M059J (cell line): ENCODE data around the gene TALDO1. TPM values are rescaled to one million over a fixed set of nuclear protein-coding genes. Genes with fewer than 3 reads are reported as not detected.

Experiments used
- DNase-seq: peaks from one replicate; pipeline ENCODE4 v3.0.0-alpha.2; 2012; ENCODE audit warnings: low read depth
- total RNA-seq: library from RNA; depleted of rRNA; stranded (reverse); fragments of >200 nt; shearing (Covaris generic); gene quantifications from 2 replicates; pipeline ENCODE4 v1.2.3, GENCODE V29; 2014

Gene TALDO1
- total RNA-seq, 1 experiment from 2014 or later: 252 TPM

DNA sequence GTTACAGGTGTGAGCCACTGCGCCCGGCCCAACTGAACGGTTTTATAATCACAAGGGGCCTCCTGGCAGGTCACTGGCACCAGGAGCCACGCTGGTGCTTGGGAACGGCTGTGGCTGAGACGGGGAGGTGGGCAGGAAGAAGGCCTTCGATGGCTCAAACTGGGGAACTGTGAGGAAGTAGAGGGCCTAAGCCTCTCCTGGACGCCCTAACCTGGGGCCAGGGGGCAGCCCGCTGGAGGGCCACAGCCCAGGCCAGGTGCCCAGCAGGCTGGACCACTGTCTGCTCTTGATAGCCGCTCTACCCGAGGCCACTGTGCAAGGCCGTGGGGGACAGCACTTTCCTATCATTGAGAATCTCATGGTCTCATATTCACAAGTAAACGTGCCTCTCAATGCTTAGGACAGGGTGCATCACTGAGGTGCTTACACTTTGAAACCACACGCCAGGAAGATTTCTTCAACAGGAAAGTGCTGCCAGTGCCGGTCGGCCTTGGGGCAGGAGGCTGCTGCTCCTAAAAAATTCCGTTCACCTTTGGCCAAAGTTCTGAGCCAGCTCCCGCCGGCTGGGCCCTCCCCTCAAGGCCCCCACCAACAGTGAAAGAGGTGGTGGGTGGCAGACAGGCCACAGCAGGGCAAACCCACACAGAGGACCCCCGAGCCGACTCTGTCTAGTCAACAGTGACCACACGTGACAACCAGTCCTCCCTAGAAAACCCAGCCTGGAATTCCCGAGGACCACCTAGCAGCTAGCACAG, 22.8 kb downstream of the TALDO1 start:
- no peak for DNase-seq

DNA sequence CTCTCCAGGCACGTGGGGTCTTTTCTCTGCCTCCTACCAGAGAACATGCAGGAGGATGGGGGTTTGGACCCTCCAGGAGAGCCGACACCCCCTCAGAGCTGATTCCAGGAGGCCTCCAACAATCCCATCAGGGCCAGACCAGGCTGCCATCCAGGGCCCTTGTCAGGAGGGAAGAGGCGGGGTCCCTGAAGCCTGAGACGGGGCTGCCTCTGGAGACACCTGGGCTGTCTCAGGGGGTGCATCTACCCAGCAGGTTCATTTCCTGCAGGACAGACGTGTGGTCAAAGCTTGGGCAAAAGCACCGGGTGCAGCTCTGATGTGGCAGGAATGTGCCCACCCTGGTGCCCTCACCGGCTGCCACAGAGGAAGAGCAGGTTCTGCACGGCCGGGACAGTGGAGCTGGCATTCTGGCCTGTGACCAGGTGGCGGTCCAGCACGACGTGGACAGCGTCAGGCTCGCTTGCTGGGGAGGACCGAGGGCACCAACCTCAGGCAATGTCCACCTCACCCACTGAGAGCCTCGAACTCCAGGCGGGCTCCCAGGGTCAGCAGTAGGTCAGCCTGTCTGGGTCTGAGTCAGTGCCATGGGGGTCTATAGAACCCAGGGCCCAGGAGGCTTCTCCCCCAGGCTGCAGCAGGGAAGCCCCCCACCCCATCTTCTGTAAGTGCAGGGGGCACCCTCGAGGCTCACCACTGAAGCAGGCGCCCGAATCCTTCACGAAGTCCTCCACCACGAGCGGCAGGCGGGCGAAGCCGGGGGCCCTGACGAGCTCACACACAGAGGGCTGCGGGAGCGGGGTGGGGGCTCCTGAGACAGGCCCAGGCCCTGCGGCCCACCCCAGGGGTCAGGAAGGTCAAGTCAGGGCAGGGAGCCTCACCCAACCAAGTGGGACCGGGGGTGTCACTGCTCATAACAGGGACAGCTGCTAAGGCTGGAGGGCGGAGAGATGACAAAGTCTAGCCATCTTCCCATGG, 23.7 kb downstream of the TALDO1 start:
- DNase-seq: no peak

DNA sequence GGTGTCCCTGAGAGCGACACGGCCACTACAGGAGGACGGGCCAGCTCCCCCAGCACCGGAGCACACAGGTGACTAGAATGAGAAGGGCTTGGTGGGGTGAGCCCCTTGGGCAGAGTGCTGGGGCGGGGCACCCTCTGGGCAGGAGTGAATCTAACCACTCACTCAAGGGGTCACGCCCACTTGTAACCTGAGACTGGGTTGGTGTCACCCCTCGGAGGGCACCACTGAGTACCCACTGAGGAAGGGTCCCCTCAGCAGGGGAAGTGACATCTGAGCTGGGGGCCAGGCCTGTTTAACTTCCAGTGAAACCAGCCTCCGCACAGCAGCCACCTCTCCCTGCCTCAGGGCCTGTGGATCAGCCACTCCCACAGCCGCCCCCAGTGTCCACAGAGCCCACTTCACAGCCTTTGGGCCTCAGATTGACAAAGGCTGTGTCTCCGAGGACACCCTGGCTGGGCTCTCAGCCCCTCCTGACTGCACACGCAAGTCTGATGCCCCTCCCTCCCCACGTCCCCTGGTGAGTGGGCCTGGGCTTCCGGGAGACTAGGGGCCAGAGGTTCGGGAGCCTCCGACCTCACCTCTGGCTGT, 24.4 kb downstream of the TALDO1 start:
- DNase-seq: no peak

DNA sequence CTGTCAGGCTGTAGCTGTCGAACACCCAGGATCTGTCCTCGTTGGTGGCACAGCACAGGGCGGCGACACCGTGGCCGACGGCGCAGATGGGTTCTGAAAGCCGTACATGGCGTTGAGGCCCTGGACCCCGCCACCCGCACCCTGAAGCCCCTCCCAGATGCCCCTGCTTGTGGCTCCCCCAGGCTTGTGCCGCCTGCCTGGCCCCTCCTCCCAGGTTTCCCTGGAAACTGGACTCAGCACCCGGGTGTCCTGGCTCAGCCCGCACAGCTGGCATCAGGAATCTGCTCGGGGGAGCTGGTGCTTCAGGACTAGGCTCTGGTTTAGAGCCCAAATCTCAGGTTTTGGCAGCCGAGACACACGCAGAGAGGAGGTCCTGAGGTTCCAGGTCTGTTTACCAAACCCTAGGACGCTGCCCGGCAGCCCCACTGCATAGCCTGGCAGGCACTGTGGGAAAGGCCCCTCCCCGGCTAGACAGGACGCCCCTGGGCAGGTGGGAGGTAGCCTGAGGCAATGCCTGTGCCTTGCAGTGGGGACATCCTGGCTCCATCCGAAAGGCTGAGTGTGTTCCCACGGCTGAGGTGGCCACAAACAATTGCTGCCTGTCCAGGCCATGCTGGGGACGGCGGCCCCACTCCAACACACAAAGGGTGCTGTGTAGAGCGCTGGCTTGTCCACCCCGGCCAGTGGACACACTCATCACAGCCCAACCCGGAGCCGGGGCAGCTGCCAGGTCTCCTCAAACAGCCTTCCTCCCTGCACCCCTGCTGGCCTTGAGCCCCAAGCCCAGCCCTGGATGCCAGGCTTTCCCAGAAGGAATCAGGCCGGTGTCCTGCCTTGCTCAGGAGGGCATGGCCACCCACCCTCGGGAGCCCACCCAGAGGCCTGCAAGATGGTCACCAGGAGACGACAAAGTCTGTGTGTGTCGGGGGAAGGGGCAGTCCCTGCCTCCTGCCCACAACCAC, 25.4 kb downstream of the TALDO1 start:
- no peak for DNase-seq

DNA sequence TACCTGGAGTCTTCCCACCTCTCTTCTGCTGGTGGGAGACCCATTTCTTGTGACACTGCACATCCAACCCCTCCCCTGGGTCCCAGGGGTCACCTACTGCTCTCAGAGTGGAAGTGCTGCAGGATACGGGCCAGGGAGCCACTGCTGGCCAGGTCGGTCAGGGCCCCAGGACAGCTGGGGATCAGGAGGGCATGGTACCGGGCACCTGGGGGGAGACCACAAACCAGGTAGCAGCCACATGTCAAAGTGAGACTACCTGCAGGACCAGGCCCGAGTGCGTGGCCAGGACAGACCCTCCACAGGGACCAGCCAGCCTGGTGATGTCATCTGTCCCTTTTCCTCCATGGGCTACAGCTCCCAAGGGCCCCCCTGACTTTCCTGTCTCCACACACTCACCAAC, 26.2 kb downstream of the TALDO1 start:
- no peak for DNase-seq

DNA sequence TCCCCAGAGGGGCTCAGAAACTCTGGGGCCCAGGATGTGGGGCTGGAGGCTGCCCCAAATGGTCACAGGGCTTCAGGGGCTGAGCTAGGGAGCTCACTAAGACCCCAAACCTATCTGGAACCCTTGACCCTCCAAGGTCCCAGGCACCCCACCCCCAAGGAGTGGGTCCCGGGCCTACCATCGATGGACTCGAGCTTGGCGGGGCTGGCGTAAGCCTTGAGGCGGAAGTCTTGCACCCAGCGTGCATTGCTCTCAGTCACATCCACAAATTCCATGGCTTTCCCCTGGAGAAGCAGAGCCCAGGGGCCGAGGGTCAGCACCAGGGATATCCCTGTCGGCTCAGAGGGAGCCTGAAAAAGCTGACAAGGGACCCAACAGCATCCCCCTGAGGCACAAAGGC, 26.6 kb downstream of the TALDO1 start:
- DNase-seq: no peak

DNA sequence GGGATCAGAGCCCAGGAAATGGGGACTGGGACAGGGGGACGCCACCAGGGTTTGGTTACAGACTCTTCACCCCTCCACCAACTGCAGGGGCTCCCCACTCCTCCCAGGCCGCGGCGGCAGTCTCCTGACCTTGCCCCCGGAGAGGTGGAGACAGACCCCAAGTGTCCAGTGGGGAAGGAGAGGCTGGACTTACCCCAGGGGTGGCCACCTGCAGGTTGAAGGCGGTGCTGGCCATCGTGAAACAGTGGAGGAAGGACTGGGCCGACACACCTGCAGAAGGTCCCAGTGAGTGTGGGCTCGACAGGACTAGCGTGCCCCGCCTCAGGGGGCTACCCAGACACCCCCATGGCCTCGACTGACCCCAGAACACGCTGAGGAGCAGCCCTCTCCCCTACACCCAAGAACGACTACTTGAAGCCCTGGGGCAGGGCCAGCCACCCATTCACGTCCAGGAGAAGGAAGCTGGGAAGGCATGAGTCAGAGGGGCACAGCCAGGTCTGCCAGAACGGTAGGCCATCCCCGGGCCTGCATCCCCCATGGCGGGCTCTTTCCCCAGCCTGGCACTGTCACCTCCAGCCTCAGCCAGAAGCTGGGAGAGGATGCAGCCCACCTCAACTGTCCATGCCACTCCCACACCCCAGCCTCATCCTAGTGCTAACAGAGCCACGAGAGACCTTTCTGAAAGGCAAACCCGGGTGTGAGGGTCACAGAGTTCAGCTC, 27.8 kb downstream of the TALDO1 start:
- peak; percentile 72 for DNase-seq

DNA sequence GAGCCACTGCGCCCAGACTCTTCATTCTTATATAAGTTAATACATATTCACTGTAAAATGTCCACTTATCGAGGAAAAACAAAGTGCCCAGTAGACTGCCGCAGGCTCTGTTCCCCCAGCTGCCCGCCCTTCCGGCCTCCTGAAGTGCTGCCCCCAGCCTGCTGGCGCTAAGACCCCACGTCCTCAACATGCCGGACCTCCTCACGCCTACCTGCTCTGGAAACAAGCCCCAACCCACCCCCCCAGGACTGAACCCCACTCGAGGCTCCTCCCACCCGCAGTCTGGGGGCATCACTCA, 28.9 kb downstream of the TALDO1 start:
- no peak for DNase-seq

DNA sequence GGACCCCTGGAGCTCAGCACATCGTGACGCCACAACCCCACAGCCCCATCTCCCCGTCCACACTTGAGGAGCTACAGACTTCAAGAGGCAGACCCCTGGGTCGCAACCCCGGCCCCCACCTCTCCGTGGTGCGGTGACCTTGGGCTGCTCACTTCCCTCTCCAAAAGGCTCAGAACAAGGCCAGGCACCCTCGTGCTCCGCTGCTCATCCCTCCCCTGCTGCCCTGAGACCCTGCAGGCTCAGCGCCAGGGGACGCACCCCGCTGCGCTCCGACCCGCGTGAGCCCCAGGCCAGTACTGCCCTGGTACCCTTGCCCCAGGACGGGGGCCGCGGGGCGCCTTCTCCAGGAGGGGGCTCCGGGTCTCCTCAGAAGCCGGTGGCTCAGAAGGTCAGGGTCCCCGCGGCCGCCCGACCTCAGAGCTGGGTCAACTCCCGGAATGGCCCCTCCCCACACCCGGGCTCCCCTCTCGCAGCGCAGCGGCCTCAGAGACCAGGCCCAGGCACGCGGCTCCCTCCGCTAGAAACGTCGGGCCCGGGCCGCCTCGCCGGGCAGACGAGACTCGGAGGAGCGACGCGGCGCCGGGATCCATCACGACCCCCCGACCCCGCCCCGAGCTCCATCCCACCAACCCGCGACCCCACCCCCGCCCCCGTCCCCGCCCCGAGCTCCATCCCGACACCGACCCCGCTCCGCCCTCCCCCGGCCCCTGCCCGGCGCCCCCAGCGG, 29.5 kb downstream of the TALDO1 start:
- DNase-seq: peak; percentile 31

DNA sequence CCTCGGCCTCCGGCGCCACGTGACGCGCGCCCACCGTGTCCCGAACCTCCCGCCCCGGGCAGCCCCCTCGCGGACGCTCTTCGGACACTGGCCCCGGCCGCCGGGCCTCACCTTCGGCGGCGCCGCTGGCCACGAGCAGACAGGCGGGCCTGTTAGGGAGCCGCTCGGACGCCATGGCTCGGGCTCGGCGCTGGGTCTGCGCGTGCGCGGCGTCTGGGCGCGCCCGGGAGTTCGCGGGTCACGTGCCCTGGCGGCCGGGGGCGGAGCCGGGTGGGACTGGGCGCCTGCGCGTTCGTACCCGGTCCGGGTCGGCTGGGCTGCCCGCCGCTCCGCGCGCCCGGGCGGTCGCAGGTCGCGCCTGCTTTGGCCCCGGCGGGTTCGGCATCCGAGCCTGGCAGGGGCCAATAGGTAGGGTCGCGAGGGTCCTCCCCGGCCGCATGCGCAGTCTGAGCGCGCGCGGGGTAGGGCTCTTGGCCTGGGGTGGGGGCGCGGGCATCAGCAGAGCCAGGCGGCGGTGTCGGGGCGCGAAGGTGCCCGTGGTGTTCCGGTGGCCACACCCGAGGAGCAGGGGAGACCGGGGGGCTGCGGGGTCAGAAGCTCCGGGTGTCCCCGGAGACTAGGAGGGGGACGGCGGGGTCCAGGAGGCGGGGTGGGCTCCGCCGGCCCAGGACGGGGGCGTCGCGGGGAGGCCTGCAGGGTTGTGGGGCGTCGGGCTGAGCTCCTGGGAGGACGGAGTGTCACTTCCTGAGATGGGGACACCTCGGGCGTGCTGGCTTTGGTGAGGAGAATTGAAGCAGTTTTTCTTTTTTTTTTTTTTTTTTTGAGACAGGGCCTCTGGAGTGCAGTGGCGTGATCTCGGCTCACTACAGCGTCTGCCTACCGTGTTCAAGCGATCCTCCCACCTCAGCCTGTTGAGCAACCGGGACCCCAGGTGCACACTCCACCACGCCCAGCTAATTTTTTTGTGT, 30.3 kb downstream of the TALDO1 start, which contains the start of gene GATD1:
GATD1 (minus strand) TSS at position 200 of the 968 bp plus-strand sequence; CDS start at position 175, 25 bp downstream.
- DNase-seq: peak; percentile 82

DNA sequence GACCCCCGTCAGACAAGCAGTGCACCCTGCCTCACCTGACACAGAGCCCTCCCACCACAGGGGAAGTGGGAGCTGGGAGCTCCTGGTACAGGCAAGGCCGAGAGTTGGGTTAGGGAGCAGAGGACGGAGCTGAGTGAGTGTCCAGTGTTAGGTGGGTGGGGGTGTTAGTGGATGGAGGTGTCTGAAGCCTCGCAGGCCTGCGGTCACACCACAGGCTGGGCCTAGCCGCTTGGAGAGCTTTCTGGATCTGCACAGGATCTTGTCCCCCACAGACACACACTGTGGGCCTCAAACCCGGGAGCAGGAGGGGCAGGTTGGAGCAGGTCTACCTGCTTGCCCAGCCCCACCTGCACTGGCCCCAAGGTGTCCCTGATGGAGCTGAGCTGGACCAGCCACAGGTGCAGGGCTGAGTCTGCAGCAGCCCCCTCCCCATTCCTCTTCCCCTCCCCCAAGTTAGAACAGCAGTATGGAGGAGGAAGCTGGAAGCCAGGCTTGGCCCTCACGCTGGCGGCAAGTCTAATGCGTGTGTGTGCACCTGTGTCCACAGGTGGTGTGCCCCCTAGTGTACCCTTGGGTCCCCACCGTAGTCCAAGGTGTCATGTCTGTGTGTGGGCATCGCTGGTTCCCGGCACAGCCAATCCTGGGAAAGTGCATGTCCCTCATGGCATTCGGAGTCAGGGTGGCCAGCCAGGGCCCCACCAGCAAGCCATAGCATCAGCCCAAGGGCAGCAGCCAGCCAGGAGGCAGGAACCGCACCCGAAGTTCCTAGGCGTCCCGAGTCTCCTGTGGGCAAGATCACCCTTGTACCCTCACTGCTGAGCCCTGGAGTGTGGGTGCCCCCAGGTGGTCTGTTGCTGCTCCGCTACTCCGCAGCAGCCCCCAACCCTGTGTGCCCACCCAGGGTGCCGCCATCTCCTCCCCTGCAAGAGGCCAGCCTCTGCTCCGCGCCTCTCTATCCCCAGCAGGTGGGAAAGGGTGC, 32.0 kb downstream of the TALDO1 start:
- DNase-seq: no peak

DNA sequence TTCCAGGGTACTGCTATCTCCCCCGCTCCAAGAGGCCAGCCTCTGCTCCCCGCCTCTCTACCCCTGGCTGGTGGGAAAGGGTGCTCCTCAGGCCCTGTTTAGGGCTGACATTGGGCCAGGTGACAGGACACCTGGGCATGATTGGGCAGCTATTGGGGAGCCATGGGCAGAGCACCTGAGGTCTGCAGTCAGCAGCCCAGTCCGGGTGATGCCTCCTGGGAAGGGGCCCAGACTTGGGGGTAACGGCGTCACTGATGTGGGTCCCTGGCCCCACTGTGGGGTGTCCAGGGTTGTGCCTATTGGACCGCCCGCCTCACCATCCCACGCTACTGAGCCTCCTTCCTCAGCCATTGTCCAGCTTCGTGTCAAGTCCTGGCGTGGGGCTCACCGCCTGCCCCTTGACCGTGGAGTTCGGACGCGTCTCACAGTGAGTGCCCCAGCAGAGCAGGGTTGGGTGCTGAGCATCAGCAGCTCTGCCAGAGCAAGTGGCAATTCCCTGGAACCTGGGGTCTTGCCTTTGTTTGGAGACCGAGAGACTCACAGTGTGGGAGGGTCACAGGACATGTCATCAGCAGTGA, 32.8 kb downstream of the TALDO1 start:
- no peak for DNase-seq

DNA sequence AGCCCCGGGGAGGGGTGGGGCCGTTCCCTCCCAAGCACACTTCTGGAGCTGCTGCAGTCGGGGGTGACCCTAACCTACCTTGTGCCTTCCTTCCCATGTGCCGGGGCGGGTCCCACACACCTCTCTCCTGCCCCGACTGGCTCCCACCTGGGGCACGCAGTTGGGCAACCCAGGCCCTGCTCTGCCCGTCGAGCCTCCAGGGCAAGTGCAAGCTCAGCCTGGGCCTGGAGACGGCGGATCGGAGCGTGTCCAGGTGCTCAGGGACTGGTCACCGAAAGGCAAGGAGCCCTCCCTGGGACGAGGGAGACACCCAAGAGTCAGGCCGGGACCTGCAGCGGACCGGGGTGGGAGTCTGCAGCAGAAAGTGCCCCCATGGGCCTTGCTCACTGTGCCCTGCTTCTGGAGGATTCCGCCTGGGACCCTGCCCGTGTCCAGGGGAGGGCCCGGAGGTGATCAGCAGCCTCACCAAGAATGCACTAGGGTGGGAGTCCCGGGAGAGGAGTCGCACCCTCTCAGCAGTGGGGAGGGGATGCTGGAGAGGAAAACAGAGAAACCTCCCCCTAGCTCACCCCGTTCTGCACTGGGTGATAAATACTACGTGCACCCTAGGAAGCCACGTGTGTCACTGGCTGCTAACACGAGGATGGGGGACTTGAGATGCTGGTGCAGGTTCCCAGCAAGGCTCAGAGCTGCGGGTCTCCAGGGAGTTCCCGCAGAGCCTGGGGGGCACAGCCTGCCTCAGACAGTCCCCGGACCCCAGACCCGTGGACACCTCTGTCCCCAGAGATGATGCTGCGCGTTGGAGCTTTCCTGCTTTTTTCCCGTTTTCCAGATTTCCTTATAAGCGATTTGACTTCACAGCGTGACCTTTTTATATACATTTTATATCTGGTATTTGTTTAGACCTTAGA, 35.3 kb downstream of the TALDO1 start:
- DNase-seq: no peak

DNA sequence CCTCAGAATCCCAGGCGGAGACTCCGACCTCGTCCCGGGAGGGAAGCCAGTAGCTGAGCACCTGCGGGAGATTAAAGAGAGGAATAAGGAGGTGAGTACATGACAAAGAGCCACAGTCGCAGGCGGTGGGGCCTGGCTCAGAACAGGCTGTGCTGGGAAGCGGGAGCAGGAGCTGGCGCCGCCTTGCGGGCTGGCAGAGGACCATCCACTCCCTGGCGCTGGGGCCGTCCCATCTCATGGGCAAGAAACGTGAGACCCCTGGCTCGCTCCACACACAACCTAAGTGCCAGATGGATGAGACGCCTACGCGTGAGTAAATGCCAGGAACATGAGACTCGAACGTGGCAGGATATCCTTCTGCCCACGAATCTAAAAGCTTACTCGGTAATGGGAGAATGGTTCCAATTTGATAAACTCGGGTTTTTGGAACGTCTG, 36.3 kb downstream of the TALDO1 start:
- no peak for DNase-seq

DNA sequence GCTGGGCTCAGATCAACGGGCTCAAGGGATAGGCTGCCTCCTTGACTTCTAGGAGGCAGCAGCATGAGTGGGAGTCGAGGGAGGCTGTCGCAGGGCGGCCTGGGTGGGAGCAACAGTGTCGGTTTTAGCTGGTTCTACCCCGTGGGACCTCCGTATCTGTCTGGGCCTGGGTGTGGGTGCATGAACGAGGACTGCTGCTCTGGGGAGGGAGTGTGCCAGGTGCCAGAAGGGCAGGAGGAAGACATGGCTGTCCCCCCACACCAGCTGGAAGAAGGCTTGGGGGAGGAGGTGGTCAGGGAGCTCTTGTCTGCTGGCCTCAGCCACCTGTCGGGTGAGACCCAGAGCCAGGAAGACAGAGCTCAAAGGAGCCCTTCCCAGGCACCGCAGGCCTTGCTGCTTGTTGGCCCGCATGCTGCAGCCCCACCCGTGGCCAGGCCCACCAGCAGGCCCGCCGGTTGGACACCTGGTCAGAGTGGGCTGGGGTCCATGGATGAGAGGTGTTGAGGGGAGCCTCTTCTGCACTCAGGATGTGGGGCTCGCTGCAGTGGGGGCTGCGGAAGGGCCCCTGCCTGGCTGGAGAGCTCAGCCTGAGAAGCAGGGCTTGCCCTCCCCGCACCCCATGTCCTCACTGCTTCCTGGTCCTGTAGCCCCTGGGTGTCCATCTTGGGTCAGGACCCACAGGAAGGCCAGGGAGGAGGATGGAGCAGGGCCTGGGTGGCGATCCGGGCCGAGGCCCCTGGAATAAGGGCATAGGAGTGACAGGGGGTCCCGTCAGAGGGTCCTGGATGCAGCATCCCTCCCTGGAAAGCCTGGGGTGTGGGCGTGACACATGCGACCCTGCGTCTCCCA, 39.2 kb downstream of the TALDO1 start:
- DNase-seq: no peak
